PFSK-1 (cell line): ENCODE data around the gene GORASP1.

Source experiments
- FOXP2 ChIP-seq: optimal IDR thresholded peaks from 2 replicates; pipeline ENCODE3; 2011; ENCODE audit warnings: borderline replicate concordance, control low read depth, inconsistent platforms; ENCODE audit not compliant: insufficient read depth; ENCODE audit errors: extremely low read length, extremely low read depth
- POLR2AphosphoS5 ChIP-seq: IDR thresholded peaks from 2 replicates; pipeline ENCODE4 v1.6.1; 2012; ENCODE audit warnings: low read depth, mild to moderate bottlenecking, control low read depth, low read length, moderate library complexity
- REST ChIP-seq, 2 experiments: IDR thresholded peaks; 2 replicates each; pipeline versions ENCODE4 v1.6.1 to v1.8.0; 2011 to 2012; ENCODE audit warnings: low read depth in 2 of 2, low read length in 2 of 2, control low read depth in 1 of 2, inconsistent platforms in 1 of 2, mild to moderate bottlenecking in 1 of 2, moderate library complexity in 1 of 2; ENCODE audit not compliant: insufficient read depth in 1 of 2
- SIN3A ChIP-seq: IDR thresholded peaks from 2 replicates; pipeline ENCODE4 v1.6.1; 2012; ENCODE audit warnings: mild to moderate bottlenecking, low read length, moderate library complexity, borderline replicate concordance; ENCODE audit not compliant: insufficient read depth
- TAF1 ChIP-seq: IDR thresholded peaks from 2 replicates; pipeline ENCODE4 v1.6.1; 2012; ENCODE audit warnings: low read length, control low read depth, borderline replicate concordance; ENCODE audit not compliant: insufficient read depth

Gene GORASP1

GRCh38 chr3:39088456-39088855 is 19.0 kb downstream of the GORASP1 start:
- TF ChIP-seq FOXP2 (no peak), REST (IDR thresholded peaks at IDR 0.05; ENCODE audit: insufficient read depth in 1 of 2, low read depth in 2 of 2, low read length in 2 of 2) (no peak), POLR2AphosphoS5 (no peak), TAF1 (no peak), SIN3A (no peak)

GRCh38 chr3:39086144-39086543 is 21.3 kb downstream of the GORASP1 start:
- TF ChIP-seq SIN3A (no peak), TAF1 (no peak), FOXP2 (no peak), POLR2AphosphoS5 (no peak), REST (IDR thresholded peaks at IDR 0.05; ENCODE audit: insufficient read depth in 1 of 2, low read depth in 2 of 2, low read length in 2 of 2) (no peak)

- TF ChIP-seq FOXP2 (no peak), REST (IDR thresholded peaks at IDR 0.05; ENCODE audit: insufficient read depth in 1 of 2, low read depth in 2 of 2, low read length in 2 of 2) (no peak), TAF1 (no peak), POLR2AphosphoS5 (no peak), SIN3A (no peak)
These were observed 24.6 kb downstream of the GORASP1 start for GRCh38 chr3:39082666-39083313.

DNA sequence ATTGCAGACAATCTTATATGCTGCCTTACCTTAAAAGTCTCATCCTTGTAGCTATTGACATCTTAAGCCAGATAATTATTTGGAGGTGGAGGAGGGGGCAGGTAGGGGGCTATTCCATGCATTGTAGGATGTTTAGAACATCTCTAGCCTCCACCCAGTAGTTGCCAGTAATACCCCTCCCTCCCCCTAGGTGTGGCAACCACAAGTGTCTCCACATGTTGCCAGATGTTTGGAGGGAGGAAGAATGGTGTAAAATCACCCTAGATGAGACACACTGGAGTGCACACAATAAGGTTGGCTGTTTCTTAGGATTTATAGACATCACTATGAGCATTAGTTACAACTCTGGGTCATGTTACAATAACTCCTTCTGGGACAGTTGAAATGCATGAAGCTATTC is 27.4 kb downstream of the GORASP1 start:
- no peak for TF ChIP-seq TAF1
- no peak for TF ChIP-seq FOXP2
- TF ChIP-seq REST (IDR thresholded peaks at IDR 0.05; ENCODE audit: insufficient read depth in 1 of 2, low read depth in 2 of 2, low read length in 2 of 2), result no peak
- TF ChIP-seq POLR2AphosphoS5, result no peak
- TF ChIP-seq SIN3A, result no peak
